ENCODE measurements around the gene FARSA.

GRCh38 chr19:12937927-12938778 is 4.6 kb upstream of the FARSA start, which contains the start of gene CALR:
- TF ChIP-seq POLR2A (IDR thresholded peaks at IDR 0.05) (peak; percentile 99), CTCF (IDR thresholded peaks at IDR 0.05) (peak in 1 of 3 donors; percentile 13)
